Cardiac fibroblast (primary cell): ENCODE data around the gene SRGAP3.

ENCODE experiments used
- DNase-seq, 2 donors: peaks; one replicate each; pipeline versions ENCODE4 v3.0.0 to v3.0.0-alpha.2; 2010; ENCODE audit warnings: low read depth in 2 of 2
- H3K4me3 ChIP-seq, 2 donors: replicated peaks in 1 of 2; 1 replicate in 1 of 2; 2 replicates in 1 of 2; pipeline ENCODE4 v1.5.1; 2011; ENCODE audit warnings: low read depth in 2 of 2, low read length in 2 of 2, mild to moderate bottlenecking in 2 of 2, moderate library complexity in 1 of 2
- CTCF ChIP-seq: IDR thresholded peaks from one replicate; pipeline ENCODE4 v1.5.1; 2011; ENCODE audit warnings: low read depth, mild to moderate bottlenecking, low read length, inconsistent platforms

The SRGAP3 gene

GRCh38 chr3:9178697-9179096 is 70.7 kb downstream of the SRGAP3 start:
- TF ChIP-seq CTCF: no peak
- no peak overlapping the region for H3K4me3 ChIP-seq
- DNase-seq: no peak

- peak in 1 of 2 donors; percentile 2 for DNase-seq
- TF ChIP-seq CTCF: no peak
- no peak overlapping the region for H3K4me3 ChIP-seq
Measured at GRCh38 chr3:9175421-9175820, 74.0 kb downstream of the SRGAP3 start.

- H3K4me3 ChIP-seq: no peak overlapping the region
- DNase-seq: no peak
- TF ChIP-seq CTCF: no peak
Measured at GRCh38 chr3:9173445-9173844, 76.0 kb downstream of the SRGAP3 start.

GRCh38 chr3:9172851-9173321 is 76.6 kb downstream of the SRGAP3 start:
- no peak for DNase-seq
- TF ChIP-seq CTCF: no peak
- no peak overlapping the region for H3K4me3 ChIP-seq

- H3K4me3 ChIP-seq: no peak overlapping the region
- TF ChIP-seq CTCF: no peak
Measured at GRCh38 chr3:9170851-9171160, 78.6 kb downstream of the SRGAP3 start.

GRCh38 chr3:9169956-9170850 is 79.2 kb downstream of the SRGAP3 start:
- H3K4me3 ChIP-seq: no peak overlapping the region
- no peak for TF ChIP-seq CTCF
- DNase-seq: no peak

More at GRCh38 chr3:9170851-9171160, 78.6 kb downstream of the SRGAP3 start:
- no peak for DNase-seq
